IMR-90 (cell line): ENCODE data around the gene QRFP.

Source experiments
- FOS ChIP-seq: fragments of 150-350 bp; IDR thresholded peaks from 2 replicates; pipeline ENCODE4 v1.6.1; 2016; ENCODE audit warnings: low read depth, low read length
- POLR2A ChIP-seq: IDR thresholded peaks from 2 replicates; pipeline ENCODE4 v1.6.1; 2012; ENCODE audit warnings: mild to moderate bottlenecking, low read depth, low read length
- TF ChIP-seq, protein P1 (sequence below): conservative IDR thresholded peaks from 2 replicates; pipeline ENCODE4 v1.5.1; 2012; ENCODE audit warnings: mild to moderate bottlenecking, low read depth, low read length, improper control_type of control experiment

DNA sequence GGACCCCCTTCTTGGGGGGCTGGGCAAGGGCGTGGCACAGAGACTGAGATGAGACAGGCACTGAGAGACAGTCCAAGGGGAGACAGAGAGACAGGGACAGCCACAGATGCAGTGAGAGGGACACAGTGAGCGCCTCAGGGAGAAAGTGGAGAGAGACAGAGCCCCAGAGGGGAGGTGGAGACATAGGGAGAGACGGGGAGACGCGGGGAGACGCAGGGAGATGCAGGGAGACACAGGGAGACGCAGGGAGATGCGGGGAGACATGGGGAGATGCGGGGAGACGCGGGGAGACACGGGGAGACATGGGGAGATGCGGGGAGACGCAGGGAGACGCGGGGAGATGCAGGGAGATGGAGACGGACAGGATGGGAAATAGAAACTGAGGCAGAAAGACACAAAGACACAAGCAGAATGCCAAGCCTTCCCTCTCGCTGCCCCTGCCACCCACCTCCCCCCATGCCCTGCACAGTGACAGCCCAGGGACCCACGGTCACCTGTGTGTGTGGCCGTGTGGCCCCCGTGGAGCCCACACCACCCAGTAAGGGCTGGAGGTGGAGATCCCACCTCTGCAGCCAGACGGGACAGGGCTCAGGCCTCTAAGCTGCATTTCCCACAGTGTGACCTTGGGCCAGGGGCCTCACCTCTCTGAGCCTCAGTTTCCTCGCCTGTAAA is 33.7 kb upstream of the QRFP start:
- no peak for TF ChIP-seq FOS
- TF ChIP-seq, protein P1, sequence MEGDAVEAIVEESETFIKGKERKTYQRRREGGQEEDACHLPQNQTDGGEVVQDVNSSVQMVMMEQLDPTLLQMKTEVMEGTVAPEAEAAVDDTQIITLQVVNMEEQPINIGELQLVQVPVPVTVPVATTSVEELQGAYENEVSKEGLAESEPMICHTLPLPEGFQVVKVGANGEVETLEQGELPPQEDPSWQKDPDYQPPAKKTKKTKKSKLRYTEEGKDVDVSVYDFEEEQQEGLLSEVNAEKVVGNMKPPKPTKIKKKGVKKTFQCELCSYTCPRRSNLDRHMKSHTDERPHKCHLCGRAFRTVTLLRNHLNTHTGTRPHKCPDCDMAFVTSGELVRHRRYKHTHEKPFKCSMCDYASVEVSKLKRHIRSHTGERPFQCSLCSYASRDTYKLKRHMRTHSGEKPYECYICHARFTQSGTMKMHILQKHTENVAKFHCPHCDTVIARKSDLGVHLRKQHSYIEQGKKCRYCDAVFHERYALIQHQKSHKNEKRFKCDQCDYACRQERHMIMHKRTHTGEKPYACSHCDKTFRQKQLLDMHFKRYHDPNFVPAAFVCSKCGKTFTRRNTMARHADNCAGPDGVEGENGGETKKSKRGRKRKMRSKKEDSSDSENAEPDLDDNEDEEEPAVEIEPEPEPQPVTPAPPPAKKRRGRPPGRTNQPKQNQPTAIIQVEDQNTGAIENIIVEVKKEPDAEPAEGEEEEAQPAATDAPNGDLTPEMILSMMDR: no peak
- TF ChIP-seq POLR2A: no peak
